LNCaP clone FGC (cell line): ENCODE results near the gene RABGAP1L.
A peak's percentile ranks its signal among the peaks of the same experiment; 100 is the strongest.
"Not testable (repeated sequence)": the region's sequence is repeated elsewhere in the genome, so short reads cannot be mapped to it uniquely, and the experiment has no call there.

Experiments
- DNase-seq: peaks from one replicate; pipeline ENCODE4 v3.0.0-alpha.2; 2011; ENCODE audit warnings: low read depth
- H3K4me3 ChIP-seq: 2 replicates; pipeline ENCODE4 v1.5.1; 2011; ENCODE audit warnings: mild to moderate bottlenecking, low read depth, low read length, control low read depth
- TF ChIP-seq, protein P1 (sequence below): IDR thresholded peaks from 2 replicates; pipeline ENCODE4 v1.5.1; 2012; ENCODE audit warnings: mild to moderate bottlenecking; ENCODE audit not compliant: control insufficient read depth, insufficient read depth; ENCODE audit errors: extremely low read depth

Gene RABGAP1L

GRCh38 chr1:174535207-174535606 is 375.9 kb downstream of the RABGAP1L start:
- DNase-seq, result no peak
- no peak overlapping the region for H3K4me3 ChIP-seq
- TF ChIP-seq, protein P1, sequence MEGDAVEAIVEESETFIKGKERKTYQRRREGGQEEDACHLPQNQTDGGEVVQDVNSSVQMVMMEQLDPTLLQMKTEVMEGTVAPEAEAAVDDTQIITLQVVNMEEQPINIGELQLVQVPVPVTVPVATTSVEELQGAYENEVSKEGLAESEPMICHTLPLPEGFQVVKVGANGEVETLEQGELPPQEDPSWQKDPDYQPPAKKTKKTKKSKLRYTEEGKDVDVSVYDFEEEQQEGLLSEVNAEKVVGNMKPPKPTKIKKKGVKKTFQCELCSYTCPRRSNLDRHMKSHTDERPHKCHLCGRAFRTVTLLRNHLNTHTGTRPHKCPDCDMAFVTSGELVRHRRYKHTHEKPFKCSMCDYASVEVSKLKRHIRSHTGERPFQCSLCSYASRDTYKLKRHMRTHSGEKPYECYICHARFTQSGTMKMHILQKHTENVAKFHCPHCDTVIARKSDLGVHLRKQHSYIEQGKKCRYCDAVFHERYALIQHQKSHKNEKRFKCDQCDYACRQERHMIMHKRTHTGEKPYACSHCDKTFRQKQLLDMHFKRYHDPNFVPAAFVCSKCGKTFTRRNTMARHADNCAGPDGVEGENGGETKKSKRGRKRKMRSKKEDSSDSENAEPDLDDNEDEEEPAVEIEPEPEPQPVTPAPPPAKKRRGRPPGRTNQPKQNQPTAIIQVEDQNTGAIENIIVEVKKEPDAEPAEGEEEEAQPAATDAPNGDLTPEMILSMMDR, result no peak

DNA sequence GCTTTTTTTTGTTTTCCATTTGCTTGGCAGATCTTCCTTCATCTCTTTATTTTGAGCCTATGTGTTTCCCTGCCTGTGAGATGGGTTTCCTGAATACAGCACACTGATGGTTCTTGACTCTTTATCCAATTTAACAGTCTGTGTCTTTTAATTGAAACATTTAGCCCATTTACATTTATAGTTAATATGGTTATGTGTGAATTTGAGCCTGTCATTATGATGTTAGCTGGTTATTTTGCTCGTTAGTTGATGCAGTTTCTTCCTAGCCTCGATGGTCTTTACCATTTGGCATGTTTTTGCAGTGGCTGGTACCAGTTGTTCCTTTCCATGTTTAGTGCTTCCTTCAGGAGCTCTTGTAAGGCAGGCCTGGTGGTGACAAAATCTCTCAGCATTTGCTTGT is 384.1 kb downstream of the RABGAP1L start:
- not testable (repeated sequence) for DNase-seq, H3K4me3 ChIP-seq

GRCh38 chr1:174550296-174550695 is 391.0 kb downstream of the RABGAP1L start:
- DNase-seq, result no peak
- H3K4me3 ChIP-seq, result no peak overlapping the region
- TF ChIP-seq, protein P1, result no peak

DNA sequence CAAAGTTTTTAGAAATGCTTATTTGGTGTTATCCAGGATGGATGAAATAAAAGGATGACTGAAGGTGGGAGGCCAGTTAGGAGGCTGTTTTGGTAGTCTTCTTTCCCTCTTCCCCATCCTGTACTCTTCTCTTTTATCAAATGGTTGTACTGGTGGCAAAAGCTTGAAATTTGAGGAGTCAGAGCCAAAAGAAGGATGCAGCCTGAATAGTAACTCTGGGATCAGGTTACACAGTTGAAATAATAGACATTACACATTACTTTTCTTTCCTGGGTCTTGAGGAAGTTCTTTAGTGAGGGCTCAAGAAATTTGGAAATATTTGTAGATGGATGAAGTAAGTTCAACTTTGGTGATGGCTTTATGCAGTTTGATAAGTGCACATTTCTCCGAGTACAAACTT is 397.1 kb downstream of the RABGAP1L start:
- TF ChIP-seq, protein P1, result no peak
- no peak for DNase-seq
- H3K4me3 ChIP-seq, result no peak overlapping the region

- no peak overlapping the region for H3K4me3 ChIP-seq
- DNase-seq, result peak; percentile 82
- TF ChIP-seq, protein P1, result no peak
These were observed 409.2 kb downstream of the RABGAP1L start for GRCh38 chr1:174568551-174568950.

- H3K4me3 ChIP-seq, result no peak overlapping the region
- DNase-seq, result no peak
- TF ChIP-seq, protein P1, result no peak
These were observed 409.9 kb downstream of the RABGAP1L start for GRCh38 chr1:174569240-174569639.

- H3K4me3 ChIP-seq, result no peak overlapping the region
- no peak for DNase-seq
- TF ChIP-seq, protein P1, result no peak
These were observed 413.5 kb downstream of the RABGAP1L start for GRCh38 chr1:174572771-174573170.

GRCh38 chr1:174576120-174576519 is 416.8 kb downstream of the RABGAP1L start:
- not testable (repeated sequence) for DNase-seq, H3K4me3 ChIP-seq
